Stimulated activated CD4-positive, alpha-beta T cell treated with anti-CD3 and anti-CD28 coated beads, TNF-alpha, amount 100 ng/mL, for 24 hours (primary cell): ENCODE data around the gene TYRO3.
"Not testable (repeated sequence)": the region's sequence is repeated elsewhere in the genome, so short reads cannot be mapped to it uniquely, and the experiment has no call there.

ENCODE experiments used
- DNase-seq, 3 experiments: peaks; one replicate each; pipeline ENCODE4 v3.0.0-alpha.2; 2020; ENCODE audit warnings: low read depth in 3 of 3

TYRO3 gene

DNA sequence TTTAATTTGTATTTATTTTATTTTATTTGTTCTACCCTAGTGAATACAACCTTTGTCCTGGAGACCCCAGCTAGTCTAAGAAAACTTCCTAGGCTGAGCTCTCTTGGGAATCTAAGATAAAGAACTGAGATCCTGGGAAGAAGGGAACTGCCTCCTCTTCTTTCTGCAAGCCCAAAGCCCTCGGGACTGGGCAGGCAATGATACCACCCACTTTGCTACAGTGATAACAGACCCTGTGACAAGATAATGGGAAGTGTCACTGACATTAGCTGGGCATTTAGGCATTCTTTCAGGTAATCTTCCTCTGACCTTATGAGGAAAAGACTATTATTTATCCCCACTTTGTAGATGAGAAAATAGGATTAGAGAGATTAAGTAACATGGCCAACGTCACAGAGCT is 15.1 kb downstream of the TYRO3 start:
- DNase-seq: no peak

DNA sequence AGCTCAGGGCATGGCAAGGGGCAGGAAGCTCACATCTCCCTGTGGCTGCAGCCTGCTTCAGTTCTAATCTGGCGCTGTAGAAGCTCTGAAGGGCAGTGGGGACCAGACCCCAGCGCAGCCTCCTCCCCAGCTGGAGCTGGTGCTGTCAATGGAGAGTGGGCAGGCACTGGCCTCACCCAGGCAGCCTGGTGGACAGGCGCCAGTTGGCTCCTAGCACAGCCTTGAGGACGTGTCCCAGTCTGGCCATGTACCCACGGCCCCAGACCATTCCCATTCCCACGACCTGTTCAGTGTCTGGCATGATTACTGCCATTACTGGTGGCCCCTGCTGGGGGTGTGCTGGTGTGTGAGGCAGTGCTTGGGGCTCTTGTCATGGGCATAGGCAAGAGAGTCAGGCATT is 16.3 kb downstream of the TYRO3 start:
- no peak for DNase-seq

GRCh38 chr15:41577863-41578735 is 19.1 kb downstream of the TYRO3 start:
- no peak for DNase-seq

- DNase-seq: no peak
Measured at GRCh38 chr15:41578736-41579383, 19.8 kb downstream of the TYRO3 start.

DNA sequence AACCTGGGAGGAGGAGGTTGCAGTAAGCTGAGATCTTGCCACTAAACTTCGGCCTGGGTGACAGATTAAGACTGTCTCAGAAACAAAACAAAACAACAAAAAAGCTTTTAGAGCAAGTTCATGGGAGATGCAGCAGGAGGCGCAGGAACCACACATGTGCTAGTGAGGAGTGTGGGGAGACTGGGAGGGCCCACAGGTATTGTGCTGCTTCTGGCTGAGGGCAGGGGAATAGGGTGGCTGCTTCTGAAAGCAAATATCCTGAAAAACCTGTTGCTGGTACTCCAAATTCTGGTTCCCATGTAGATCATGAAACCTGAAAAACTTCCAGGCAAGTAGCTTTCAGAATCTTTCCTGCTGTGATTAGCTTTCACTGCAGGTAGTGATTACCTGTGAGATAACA is 22.1 kb downstream of the TYRO3 start:
- DNase-seq: no peak

GRCh38 chr15:41583795-41584194 is 24.8 kb downstream of the TYRO3 start:
- DNase-seq: no peak

DNA sequence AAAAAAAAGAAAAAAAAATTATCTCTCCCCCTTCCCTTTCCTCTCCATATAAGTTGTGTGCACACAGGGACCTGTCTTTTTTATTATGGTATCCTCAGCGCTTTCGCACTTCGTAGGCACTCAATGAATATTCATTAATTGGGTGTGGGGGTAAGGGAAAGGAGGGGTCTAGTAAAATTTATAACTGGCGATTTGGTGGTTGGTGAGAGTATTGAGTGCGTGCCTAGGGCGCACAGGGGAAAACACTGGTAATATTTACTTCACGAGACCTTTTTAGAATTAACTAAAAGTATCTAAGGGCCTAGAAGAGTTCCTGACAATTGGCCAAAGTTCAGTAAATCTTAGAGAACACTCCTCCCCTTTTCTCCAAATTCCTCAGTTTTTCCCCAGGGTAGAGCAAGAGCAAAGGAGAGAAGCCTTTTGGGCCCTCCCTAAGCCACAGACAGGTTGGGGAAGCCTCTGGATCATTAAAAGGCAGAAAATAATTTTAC is 25.7 kb downstream of the TYRO3 start:
- DNase-seq: no peak

- DNase-seq: peak in 2 of 3 experiments; percentile 3 to 48
Measured at GRCh38 chr15:41585127-41586047, 26.4 kb downstream of the TYRO3 start.

- DNase-seq: not testable (repeated sequence)
Measured at GRCh38 chr15:41586531-41587282, 27.7 kb downstream of the TYRO3 start.

GRCh38 chr15:41589018-41589417 is 30.0 kb downstream of the TYRO3 start:
- not testable (repeated sequence) for DNase-seq

DNA sequence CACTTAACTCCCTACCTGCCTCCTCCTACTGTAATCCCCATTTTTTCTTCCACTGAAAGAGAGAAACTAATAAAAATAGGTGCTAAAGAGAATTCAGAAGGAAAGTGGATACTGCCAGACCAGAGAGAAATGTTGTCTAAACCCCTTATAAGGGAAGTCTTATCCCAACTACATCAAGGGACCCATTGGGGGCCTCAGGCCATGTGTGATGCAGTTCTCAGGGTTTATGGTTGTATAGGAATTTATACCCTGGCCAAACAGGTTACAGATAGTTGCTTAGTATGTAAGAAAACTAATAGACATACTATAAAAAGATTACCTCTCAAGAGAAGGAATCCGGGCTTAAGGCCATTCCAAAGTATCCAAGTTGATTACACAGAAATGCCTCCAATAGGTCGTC is 30.6 kb downstream of the TYRO3 start:
- not testable (repeated sequence) for DNase-seq

- DNase-seq: not testable (repeated sequence)
Measured at GRCh38 chr15:41591217-41591616, 32.2 kb downstream of the TYRO3 start.

DNA sequence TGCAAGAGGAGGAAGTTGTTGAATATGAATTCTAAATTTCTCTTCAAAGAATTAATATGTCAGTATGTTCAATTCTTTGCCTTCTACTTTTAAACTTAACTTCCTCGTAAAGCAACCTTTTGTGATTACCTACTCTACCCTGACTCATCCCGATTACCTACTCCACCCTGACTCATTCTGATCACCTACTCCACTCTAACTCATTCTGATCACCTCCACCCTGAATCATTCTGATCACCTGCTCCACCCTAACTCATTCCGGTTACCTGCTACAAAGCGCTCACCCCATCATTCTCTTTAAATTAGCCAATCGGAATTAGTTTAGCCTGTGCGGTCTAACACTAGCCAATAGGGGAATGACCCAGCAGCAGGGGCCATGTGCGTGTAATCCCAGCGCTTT is 33.7 kb downstream of the TYRO3 start:
- DNase-seq: not testable (repeated sequence)

GRCh38 chr15:41594801-41595746 is 36.1 kb downstream of the TYRO3 start:
- DNase-seq: no peak

DNA sequence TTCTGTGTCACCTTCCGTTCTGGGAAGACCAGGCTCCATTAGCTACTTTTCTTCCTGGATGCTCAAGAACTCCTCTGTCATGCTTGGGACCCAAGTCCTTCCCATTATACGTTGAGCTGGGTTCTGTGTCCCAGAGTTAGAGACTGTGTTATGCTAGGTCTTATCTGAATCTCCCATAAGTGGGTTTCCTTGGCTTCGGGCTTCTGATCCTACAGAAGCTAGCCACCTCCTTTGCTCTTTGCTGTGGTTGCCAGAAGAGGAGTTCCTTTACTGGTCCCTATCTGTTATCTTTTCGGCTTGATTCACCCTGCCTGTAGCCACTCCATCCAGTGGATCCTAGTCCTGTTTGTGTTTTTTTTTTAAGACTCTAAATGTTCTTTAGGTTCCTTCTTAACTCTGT is 38.0 kb downstream of the TYRO3 start:
- no peak for DNase-seq

GRCh38 chr15:41597787-41598186 is 38.8 kb downstream of the TYRO3 start:
- no peak for DNase-seq

GRCh38 chr15:41599061-41599460 is 40.0 kb downstream of the TYRO3 start:
- no peak for DNase-seq

- DNase-seq: no peak
Measured at GRCh38 chr15:41603411-41603935, 44.5 kb downstream of the TYRO3 start.
